ENCODE results near the gene TMEM131.
"Not testable (repeated sequence)": the region's sequence is repeated elsewhere in the genome, so short reads cannot be mapped to it uniquely, and the experiment has no call there.

Gene TMEM131

DNA sequence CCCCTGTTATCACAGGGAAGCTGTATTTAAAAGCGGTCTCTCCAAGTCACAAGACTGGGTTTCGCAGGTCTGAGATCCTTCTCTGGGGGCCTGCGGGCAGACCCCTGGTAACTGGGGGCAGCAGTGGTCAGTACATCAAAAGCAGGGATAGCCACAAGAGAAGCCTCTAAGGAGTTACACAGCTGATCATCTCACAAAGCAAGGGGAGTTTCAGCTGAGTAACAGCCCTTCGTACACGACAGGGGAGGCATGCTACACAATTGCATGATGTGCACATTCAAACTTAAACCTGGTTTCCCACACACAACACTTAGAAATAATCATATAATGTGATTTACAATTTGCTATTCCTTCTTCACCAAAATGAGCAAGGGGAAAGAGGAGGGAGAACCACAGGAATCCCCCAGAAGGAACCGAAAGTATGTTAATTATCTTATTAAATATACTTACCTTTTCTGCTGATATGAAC is 87.5 kb downstream of the TMEM131 start:
- Mint-ChIP-seq H3K27ac (no peak overlapping the region), H3K27me3 (ENCODE audit: low read depth) (no peaks in the 10 kb centered on the region), H3K4me3 (no peak overlapping the region), H3K4me1 (no peaks in the 10 kb centered on the region), H3K36me3 (ENCODE audit: low read depth) (peaks cover 71% of the 10 kb centered on the region), H3K9me3 (peaks cover 8% of the 10 kb centered on the region)
- no peak for TF ChIP-seq CTCF (IDR thresholded peaks at IDR 0.05; ENCODE audit: unreplicated experiment in 3 of 3)

DNA sequence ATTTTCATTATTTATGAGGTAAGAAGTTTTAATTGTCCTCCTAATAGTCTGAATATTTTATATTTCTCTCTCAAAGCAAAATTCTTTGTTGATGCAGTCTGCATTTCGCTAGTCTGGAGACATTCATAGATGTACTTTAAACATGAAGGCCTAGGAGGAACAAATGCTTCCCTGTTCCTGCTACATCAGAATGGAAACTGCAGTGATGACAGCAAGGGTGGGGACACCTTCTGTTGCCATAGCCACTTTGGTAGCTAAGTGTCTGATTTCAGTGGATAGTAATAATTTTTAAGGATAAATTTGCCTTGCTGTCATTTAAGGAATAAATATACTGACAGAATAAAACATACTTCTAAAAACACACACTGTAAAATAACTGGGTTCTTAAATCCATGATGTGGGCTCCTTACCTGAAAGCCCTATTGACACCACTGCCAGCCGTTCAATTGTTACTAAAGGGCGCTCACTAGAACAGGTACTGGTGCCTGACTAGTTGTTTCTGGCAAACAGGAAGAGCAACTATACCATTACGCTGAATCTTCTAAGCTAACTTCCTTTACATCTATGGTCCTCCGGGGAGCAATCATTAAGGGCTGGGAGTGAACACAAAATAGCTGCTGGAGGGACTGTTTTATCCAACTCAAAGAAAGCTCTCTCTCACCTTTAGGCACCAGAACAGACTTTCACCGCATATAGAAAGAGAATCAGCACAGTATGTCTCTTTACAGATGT is 88.2 kb downstream of the TMEM131 start:
- Mint-ChIP-seq H3K4me3 (no peak overlapping the region), H3K36me3 (ENCODE audit: low read depth) (peaks cover 75% of the 10 kb centered on the region), H3K27me3 (ENCODE audit: low read depth) (no peaks in the 10 kb centered on the region), H3K4me1 (no peaks in the 10 kb centered on the region), H3K27ac (no peak overlapping the region), H3K9me3 (peaks cover 8% of the 10 kb centered on the region)
- no peak for TF ChIP-seq CTCF (IDR thresholded peaks at IDR 0.05; ENCODE audit: unreplicated experiment in 3 of 3)

DNA sequence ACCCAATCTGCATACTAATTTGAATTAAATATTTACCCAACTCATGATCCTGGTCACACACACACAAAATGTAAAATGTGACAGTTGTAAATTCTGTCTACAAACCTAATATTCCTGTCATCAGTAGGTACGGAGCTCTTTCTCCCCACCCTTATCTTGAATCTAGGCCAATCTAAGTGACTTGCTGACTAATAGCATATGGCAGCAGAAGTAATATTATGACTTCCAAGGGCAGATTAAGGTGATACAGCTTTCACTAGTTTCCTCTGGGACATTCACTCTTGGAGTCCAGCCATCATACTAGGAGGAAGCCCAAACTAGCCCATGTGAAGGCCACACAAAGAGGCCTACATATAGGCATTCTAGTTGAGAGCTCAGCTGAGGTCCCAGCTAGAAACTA is 89.4 kb downstream of the TMEM131 start:
- no peak overlapping the region for H3K4me3 Mint-ChIP-seq
- H3K27ac Mint-ChIP-seq = no peak overlapping the region
- H3K27me3 Mint-ChIP-seq (ENCODE audit: low read depth) = no peaks in the 10 kb centered on the region
- H3K4me1 Mint-ChIP-seq = no peaks in the 10 kb centered on the region
- H3K36me3 Mint-ChIP-seq (ENCODE audit: low read depth) = peaks cover 79% of the 10 kb centered on the region
- H3K9me3 Mint-ChIP-seq = peaks cover 3% of the 10 kb centered on the region
- TF ChIP-seq CTCF (IDR thresholded peaks at IDR 0.05; ENCODE audit: unreplicated experiment in 3 of 3) = no peak

DNA sequence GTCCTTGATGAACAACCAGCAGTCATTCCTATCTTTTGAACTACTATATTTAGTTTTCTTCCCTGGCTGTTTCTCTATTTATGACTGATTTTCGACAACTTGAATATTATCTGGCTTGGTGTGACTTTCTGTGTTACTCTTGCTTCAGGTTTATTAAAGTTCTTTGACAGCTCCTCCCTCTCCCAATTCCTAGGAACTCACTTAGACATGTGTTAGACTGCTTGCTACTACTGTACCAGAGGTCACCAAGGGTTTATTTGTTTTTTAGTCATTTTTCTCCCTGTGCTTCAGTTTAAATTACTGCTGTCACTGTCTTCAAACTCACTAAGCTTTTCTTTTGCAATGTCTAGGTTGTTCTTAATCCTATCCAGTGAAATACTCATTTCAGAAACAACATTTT is 90.5 kb downstream of the TMEM131 start:
- no peaks in the 10 kb centered on the region for H3K27me3 Mint-ChIP-seq (ENCODE audit: low read depth)
- H3K36me3 Mint-ChIP-seq (ENCODE audit: low read depth) = peaks cover 72% of the 10 kb centered on the region
- H3K4me3 Mint-ChIP-seq = no peak overlapping the region
- no peak overlapping the region for H3K27ac Mint-ChIP-seq
- H3K9me3 Mint-ChIP-seq = peaks cover 3% of the 10 kb centered on the region
- no peak for TF ChIP-seq CTCF (IDR thresholded peaks at IDR 0.05; ENCODE audit: unreplicated experiment in 3 of 3)
- H3K4me1 Mint-ChIP-seq = no peaks in the 10 kb centered on the region

DNA sequence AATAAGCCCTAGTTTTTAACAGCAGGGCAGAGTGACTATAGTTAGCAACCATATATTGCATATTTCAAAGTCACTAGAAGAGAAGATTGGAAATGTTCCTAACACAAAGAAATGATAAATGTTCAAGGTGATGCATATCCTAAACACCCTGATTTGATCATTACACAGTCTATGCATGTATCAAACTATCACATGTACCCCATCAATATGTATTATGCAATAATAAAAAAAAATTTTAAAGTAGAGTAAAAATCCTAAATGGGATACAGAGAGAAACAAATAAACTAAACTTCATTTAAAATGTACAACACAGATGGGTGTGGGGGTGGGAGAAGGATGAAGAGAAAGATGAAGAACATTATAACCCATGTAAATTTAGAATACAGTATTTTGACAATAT is 93.9 kb downstream of the TMEM131 start:
- Mint-ChIP-seq H3K9me3 (peaks cover 3% of the 10 kb centered on the region), H3K27ac (no peak overlapping the region), H3K27me3 (ENCODE audit: low read depth) (no peaks in the 10 kb centered on the region), H3K4me3 (no peak overlapping the region), H3K36me3 (ENCODE audit: low read depth) (peaks cover 67% of the 10 kb centered on the region), H3K4me1 (no peaks in the 10 kb centered on the region)
- no peak for TF ChIP-seq CTCF (IDR thresholded peaks at IDR 0.05; ENCODE audit: unreplicated experiment in 3 of 3)

DNA sequence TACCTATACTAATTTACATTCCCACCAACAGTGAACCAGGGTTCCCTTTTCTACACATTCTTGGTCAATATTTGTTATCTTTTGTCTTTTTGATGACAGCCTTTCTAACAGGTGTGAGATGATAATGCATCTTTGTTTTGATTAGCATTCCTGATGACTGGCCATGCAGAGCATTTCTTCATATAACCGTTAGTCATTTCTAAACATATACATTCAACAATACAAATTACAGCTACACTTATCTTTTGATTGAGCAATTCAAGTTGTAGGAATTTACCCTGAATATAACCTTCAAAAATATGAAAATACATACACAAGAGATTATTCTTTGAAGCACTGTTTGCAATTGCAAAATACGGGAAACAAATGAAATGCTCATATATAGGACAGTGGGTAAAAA is 94.9 kb downstream of the TMEM131 start:
- H3K36me3 Mint-ChIP-seq (ENCODE audit: low read depth) = peaks cover 67% of the 10 kb centered on the region
- H3K27me3 Mint-ChIP-seq (ENCODE audit: low read depth) = no peaks in the 10 kb centered on the region
- no peak for TF ChIP-seq CTCF (IDR thresholded peaks at IDR 0.05; ENCODE audit: unreplicated experiment in 3 of 3)
- no peak overlapping the region for H3K27ac Mint-ChIP-seq
- H3K4me3 Mint-ChIP-seq = no peak overlapping the region
- H3K9me3 Mint-ChIP-seq = peaks cover 10% of the 10 kb centered on the region
- no peaks in the 10 kb centered on the region for H3K4me1 Mint-ChIP-seq

DNA sequence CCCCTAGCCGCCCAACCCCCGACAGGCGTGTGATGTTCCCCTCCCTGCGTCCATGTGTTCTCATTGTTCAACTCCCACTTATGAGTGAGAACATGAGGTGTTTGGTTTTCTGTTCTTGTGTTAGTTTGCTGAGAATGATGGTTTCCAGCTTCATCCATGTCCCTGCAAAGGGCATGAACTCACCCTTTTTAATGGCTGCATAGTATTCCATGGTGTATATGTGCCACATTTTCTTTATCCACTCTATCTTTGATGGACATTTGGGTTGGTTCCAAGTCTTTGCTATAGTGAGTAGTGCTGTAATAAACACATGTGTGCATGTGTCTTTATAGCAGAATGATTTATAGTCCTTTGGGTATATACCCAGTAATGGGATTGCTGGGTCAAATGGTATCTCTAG is 102.7 kb downstream of the TMEM131 start:
- not testable (repeated sequence) for H3K27me3 Mint-ChIP-seq (ENCODE audit: low read depth); H3K27ac Mint-ChIP-seq; H3K4me1 Mint-ChIP-seq; H3K4me3 Mint-ChIP-seq
- peaks cover 43% of the 10 kb centered on the region for H3K36me3 Mint-ChIP-seq (ENCODE audit: low read depth)
- H3K9me3 Mint-ChIP-seq = peaks cover 23% of the 10 kb centered on the region

All from nephron (organoid).